MCF 10A (cell line): ENCODE results near the gene FCGBP. TPM values are rescaled to one million over a fixed set of nuclear protein-coding genes. Genes with fewer than 3 reads are reported as not detected.

ENCODE experiments used
- BruUV-seq: library from RNA; stranded (reverse); fragments of 400-500 nt; replicated peaks from 2 replicates; lab custom pipeline; 2021; lab: Mats Ljungman, UMichigan
- CTCF ChIA-PET: fragments of 300-600 bp; sonication (Branson Sonifier 250); formaldehyde crosslinking; extraction: SDS; loops from one replicate; lab custom pipeline; 2021; ENCODE audit warnings: antibody characterized with exemption, inconsistent platforms; lab: Yijun Ruan, JAX
- POLR2A ChIA-PET: fragments of 300-600, 350-650 bp; sonication (Branson Sonifier 250); formaldehyde crosslinking; extraction: SDS; loops from one replicate; lab custom pipeline; 2020; ENCODE audit warnings: antibody characterized with exemption, inconsistent platforms; lab: Yijun Ruan, JAX
- DNase-seq: peaks from one replicate; pipeline ENCODE4 v3.0.0-alpha.2; 2018; ENCODE audit not compliant: unreplicated experiment
- H3K27ac Mint-ChIP-seq: one replicate; pipeline ENCODE4 v1.8.0; 2022; ENCODE audit warnings: mild to moderate bottlenecking, low read depth, mixed read lengths; ENCODE audit not compliant: unreplicated experiment
- H3K27me3 Mint-ChIP-seq: one replicate; pipeline ENCODE4 v1.8.0; 2022; ENCODE audit warnings: mixed read lengths; ENCODE audit not compliant: insufficient read depth, unreplicated experiment
- H3K36me3 Mint-ChIP-seq: one replicate; pipeline ENCODE4 v1.8.0; 2022; ENCODE audit warnings: mild to moderate bottlenecking, moderate library complexity, mixed read lengths; ENCODE audit not compliant: insufficient read depth, unreplicated experiment
- H3K4me1 Mint-ChIP-seq: one replicate; pipeline ENCODE4 v1.8.0; 2022; ENCODE audit warnings: mixed read lengths; ENCODE audit not compliant: insufficient read depth, unreplicated experiment
- H3K4me3 Mint-ChIP-seq: one replicate; pipeline ENCODE4 v1.8.0; 2022; ENCODE audit warnings: mild to moderate bottlenecking, moderate library complexity, mixed read lengths; ENCODE audit not compliant: unreplicated experiment
- H3K9me3 Mint-ChIP-seq: one replicate; pipeline ENCODE4 v1.8.0; 2022; ENCODE audit warnings: mixed read lengths; ENCODE audit not compliant: unreplicated experiment
- CTCF ChIP-seq: fragments of 200-600 bp; IDR thresholded peaks from one replicate; pipeline ENCODE4 v1.8.0; 2022; ENCODE audit warnings: antibody characterized with exemption, mild to moderate bottlenecking; ENCODE audit not compliant: unreplicated experiment
- intact Hi-C: fragments of 100-400 bp; cut with micrococcal nuclease; formaldehyde crosslinking; loops from 2 replicates; pipeline ENCODE4 v1.14.1; 2022
- total RNA-seq: library from RNA; stranded (reverse); gene quantifications from 2 replicates; pipeline ENCODE4 v1.2.3, GENCODE V29; 2022

The FCGBP gene
- total RNA-seq, 1 experiment from 2014 or later: 0.96 TPM

DNA sequence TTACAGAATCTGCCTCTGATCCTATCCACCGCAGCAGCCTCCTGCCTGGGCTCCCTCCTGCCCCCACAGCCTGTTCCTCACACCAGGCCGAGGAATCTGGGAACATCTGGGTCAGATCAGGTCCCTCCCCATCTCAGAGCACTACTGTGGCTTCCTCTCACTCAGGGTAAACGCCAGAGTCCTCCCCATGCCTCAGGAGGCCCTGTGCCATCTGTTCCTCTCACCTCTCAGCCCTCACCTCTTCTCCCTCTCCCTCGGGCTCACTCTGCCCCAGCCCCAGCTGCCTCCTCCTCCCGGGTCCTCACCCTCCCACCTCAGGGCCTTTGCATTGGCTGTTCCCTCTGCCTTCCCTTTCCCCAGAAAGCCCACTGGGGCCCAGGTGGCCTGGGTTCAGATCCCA is 18.2 kb downstream of the FCGBP start:
- Mint-ChIP-seq H3K4me1 (no peaks in the 10 kb centered on the region), H3K9me3 (no peaks in the 10 kb centered on the region), H3K27ac (no peak overlapping the region), H3K4me3 (no peak overlapping the region), H3K27me3 (no peaks in the 10 kb centered on the region), H3K36me3 (no peaks in the 10 kb centered on the region)
- BruUV-seq: no TSS peak
- intact Hi-C loops: no loop called here
- CTCF ChIA-PET: interaction anchor here (0.6 kb wide), 1 partner anchor 44 kb away, joined by 3 read pairs; no protein-coding TSS in a partner anchor
- POLR2A ChIA-PET: no interaction called here
- DNase-seq: no peak
- no peak for TF ChIP-seq CTCF

DNA sequence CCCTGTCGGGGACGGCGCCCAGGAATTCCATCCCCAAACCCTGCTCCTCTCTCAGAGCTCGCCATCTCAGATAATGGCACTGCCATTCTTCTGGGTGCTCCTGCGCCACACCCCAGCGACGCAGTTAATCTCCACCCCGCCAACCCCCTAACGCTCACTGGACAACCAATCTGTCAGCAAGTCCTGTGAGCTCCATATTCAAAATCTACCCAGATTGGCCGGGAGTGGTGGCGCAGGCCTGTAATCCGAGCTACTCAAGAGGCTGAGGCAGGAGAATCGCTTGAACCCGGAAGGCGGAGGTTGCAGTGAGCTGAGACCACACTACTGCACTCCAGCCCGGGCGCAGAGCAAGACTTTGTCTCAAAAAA is 18.6 kb downstream of the FCGBP start:
- H3K9me3 Mint-ChIP-seq: no peaks in the 10 kb centered on the region
- intact Hi-C loops: no loop called here
- H3K27ac Mint-ChIP-seq: no peak overlapping the region
- no peaks in the 10 kb centered on the region for H3K27me3 Mint-ChIP-seq
- CTCF ChIA-PET: interaction anchor here (0.6 kb wide), 1 partner anchor 44 kb away, joined by 3 read pairs; no protein-coding TSS in a partner anchor
- no peak overlapping the region for H3K4me3 Mint-ChIP-seq
- H3K36me3 Mint-ChIP-seq: no peaks in the 10 kb centered on the region
- DNase-seq: no peak
- no peaks in the 10 kb centered on the region for H3K4me1 Mint-ChIP-seq
- TF ChIP-seq CTCF: no peak
- no TSS peak for BruUV-seq
- POLR2A ChIA-PET: no interaction called here

GRCh38 chr19:39915101-39915847 is 19.2 kb downstream of the FCGBP start:
- Mint-ChIP-seq H3K36me3 (no peaks in the 10 kb centered on the region), H3K27me3 (no peaks in the 10 kb centered on the region), H3K4me1 (no peaks in the 10 kb centered on the region), H3K27ac (no peak overlapping the region), H3K4me3 (no peak overlapping the region), H3K9me3 (no peaks in the 10 kb centered on the region)
- ChIA-PET POLR2A (no interaction called here), CTCF (interaction anchor here (0.6 kb wide), 2 partner anchors 45 to 538 kb away, joined by 3 to 4 read pairs; no protein-coding TSS in a partner anchor)
- no peak for TF ChIP-seq CTCF
- intact Hi-C loops: no loop called here
- BruUV-seq: no TSS peak
- DNase-seq: no peak

- ChIA-PET CTCF (no interaction called here), POLR2A (no interaction called here)
- Mint-ChIP-seq H3K36me3 (no peaks in the 10 kb centered on the region), H3K27me3 (no peaks in the 10 kb centered on the region), H3K4me1 (no peaks in the 10 kb centered on the region), H3K4me3 (no peak overlapping the region), H3K27ac (no peak overlapping the region), H3K9me3 (no peaks in the 10 kb centered on the region)
- no TSS peak for BruUV-seq
- no peak for DNase-seq
- no peak for TF ChIP-seq CTCF
- intact Hi-C loops: no loop called here
Measured at GRCh38 chr19:39913682-39914333, 20.6 kb downstream of the FCGBP start.
